ENCODE results near the gene FNDC3B.

- TF ChIP-seq TAF1 (IDR thresholded peaks at IDR 0.05; ENCODE audit: low read depth, low read length) = no peak
- TF ChIP-seq CTCF (IDR thresholded peaks at IDR 0.05; ENCODE audit: control extremely low read depth in 1 of 3, insufficient read depth in 1 of 3, low read depth in 1 of 3, low read length in 3 of 3) = no peak
- no peak for TF ChIP-seq YY1 (IDR thresholded peaks at IDR 0.05; ENCODE audit: low read depth, low read length)
- no peak for TF ChIP-seq MAFK (IDR thresholded peaks at IDR 0.05; ENCODE audit: low read depth, low read length)
- no peak for TF ChIP-seq CHD2 (IDR thresholded peaks at IDR 0.05; ENCODE audit: low read length)
- no peak for TF ChIP-seq EZH2 (IDR thresholded peaks at IDR 0.05; ENCODE audit: low read depth, low read length, severe bottlenecking)
- TF ChIP-seq USF2 (IDR thresholded peaks at IDR 0.05; ENCODE audit: low read length) = no peak
- TF ChIP-seq CREB1 (IDR thresholded peaks at IDR 0.05) = no peak
These were observed 102.9 kb downstream of the FNDC3B start for GRCh38 chr3:172142051-172142863.
